GM18526 (cell line): ENCODE measurements around the gene MFGE8.

Experiments
- POLR2A ChIP-seq: IDR thresholded peaks from 3 replicates; pipeline ENCODE4 v1.6.1; 2011; ENCODE audit not compliant: insufficient read length; ENCODE audit errors: extremely low read depth

Gene MFGE8

GRCh38 chr15:88902221-88902835, 10.9 kb downstream of the MFGE8 start:
- no peak for TF ChIP-seq POLR2A

GRCh38 chr15:88901508-88902220, 11.5 kb downstream of the MFGE8 start:
- TF ChIP-seq POLR2A: no peak

- no peak for TF ChIP-seq POLR2A
These were observed 12.2 kb downstream of the MFGE8 start for GRCh38 chr15:88900982-88901418.

- no peak for TF ChIP-seq POLR2A
These were observed 12.7 kb downstream of the MFGE8 start for GRCh38 chr15:88900309-88900981.

- TF ChIP-seq POLR2A: no peak
These were observed 13.9 kb downstream of the MFGE8 start for GRCh38 chr15:88899251-88899650.

GRCh38 chr15:88898736-88899135, 14.4 kb downstream of the MFGE8 start:
- no peak for TF ChIP-seq POLR2A

GRCh38 chr15:88897456-88898194, 15.6 kb downstream of the MFGE8 start:
- TF ChIP-seq POLR2A: no peak

GRCh38 chr15:88897142-88897455, 16.1 kb downstream of the MFGE8 start:
- no peak for TF ChIP-seq POLR2A

- no peak for TF ChIP-seq POLR2A
These were observed 16.7 kb downstream of the MFGE8 start for GRCh38 chr15:88896333-88897033.

GRCh38 chr15:88894819-88895767, 18.1 kb downstream of the MFGE8 start, which contains the start of gene HAPLN3:
Gene HAPLN3, minus strand, starts transcription at chr15:88895544. Its CDS starts 8,246 bp downstream, at chr15:88887298.
- no peak for TF ChIP-seq POLR2A

- no peak for TF ChIP-seq POLR2A
These were observed 18.8 kb downstream of the MFGE8 start for GRCh38 chr15:88894348-88894818.

- TF ChIP-seq POLR2A: no peak
These were observed 21.5 kb downstream of the MFGE8 start for GRCh38 chr15:88891540-88892254.

GRCh38 chr15:88890495-88890894, 22.7 kb downstream of the MFGE8 start:
- no peak for TF ChIP-seq POLR2A

- TF ChIP-seq POLR2A: no peak
These were observed 24.5 kb downstream of the MFGE8 start for GRCh38 chr15:88888719-88889118.
